Endothelial cell of umbilical vein (primary cell): Measurements from ENCODE around the gene CYP3A5. TPM values are rescaled to one million over a fixed set of nuclear protein-coding genes. Genes with fewer than 3 reads are reported as not detected.

Source experiments
- BruUV-seq: library from RNA; stranded (reverse); fragments of 400-500 nt; replicated peaks from 2 replicates; lab custom pipeline; 2021; lab: Mats Ljungman, UMichigan
- CTCF ChIA-PET: fragments of 300-600, 350-600 bp; sonication (Branson Sonifier 250); formaldehyde crosslinking; loops from one replicate; lab custom pipeline; 2021; ENCODE audit warnings: antibody characterized with exemption, inconsistent platforms; lab: Charles Lee
- POLR2A ChIA-PET: fragments of 300-600, 350-600 bp; sonication (Branson Sonifier 250); formaldehyde crosslinking; loops from one replicate; lab custom pipeline; 2021; ENCODE audit warnings: antibody characterized with exemption, inconsistent platforms; lab: Charles Lee
- DNase-seq: peaks from one replicate; pipeline ENCODE4 v3.0.0-alpha.2; 2011; ENCODE audit warnings: low read depth, low spot score
- FAIRE-seq: peaks from 2 replicates; lab custom pipeline; 2011; peaks lifted over from hg19 to GRCh38; lab: Jason Lieb, UNC
- H2AFZ ChIP-seq: 2 replicates; pipeline ENCODE4 v1.6.0; 2012; ENCODE audit warnings: low read depth, low read length, control low read depth, inconsistent platforms
- H3K27ac ChIP-seq: 2 replicates; pipeline ENCODE4 v1.5.1; 2011; ENCODE audit warnings: low read depth, mild to moderate bottlenecking, control low read depth, low read length, moderate library complexity; ENCODE audit not compliant: insufficient read depth
- H3K27me3 ChIP-seq, 2 experiments: 2 replicates each; pipeline versions ENCODE4 v1.6.0 to v1.6.1; 2011; ENCODE audit warnings: low read length in 2 of 2, mixed read lengths in 1 of 2; ENCODE audit not compliant: control insufficient read depth in 2 of 2, insufficient read depth in 2 of 2
- H3K36me3 ChIP-seq, 2 experiments: 2 replicates in 1 of 2; 3 replicates in 1 of 2; pipeline ENCODE4 v1.5.1; 2011; ENCODE audit warnings: low read length in 2 of 2, mild to moderate bottlenecking in 1 of 2, moderate library complexity in 1 of 2; ENCODE audit not compliant: control insufficient read depth in 2 of 2, insufficient read depth in 2 of 2; ENCODE audit errors: extremely low read depth in 1 of 2
- H3K4me1 ChIP-seq: 3 replicates; pipeline ENCODE4 v1.5.1; 2011; ENCODE audit warnings: mild to moderate bottlenecking, low read length; ENCODE audit not compliant: control insufficient read depth, insufficient read depth; ENCODE audit errors: extremely low read depth
- H3K4me2 ChIP-seq: 2 replicates; pipeline ENCODE4 v1.6.1; 2011; ENCODE audit warnings: low read length, control low read depth, mixed read lengths; ENCODE audit not compliant: insufficient read depth
- H3K4me3 ChIP-seq, 3 experiments: fragments of 200-600 bp in 1 of 3; sonication (generic), shearing (Covaris generic) in 1 of 3; replicated peaks in 1 of 3; 2 replicates each; pipeline ENCODE4 v1.5.1; 2011 to 2016; ENCODE audit warnings: control low read depth in 3 of 3, low read length in 3 of 3, mild to moderate bottlenecking in 2 of 3, inconsistent platforms in 1 of 3, low read depth in 1 of 3, moderate library complexity in 1 of 3; ENCODE audit not compliant: insufficient read depth in 1 of 3
- H3K79me2 ChIP-seq: 2 replicates; pipeline ENCODE4 v1.6.0; 2012; ENCODE audit warnings: low read length, inconsistent platforms; ENCODE audit not compliant: control insufficient read depth, insufficient read depth
- H3K9ac ChIP-seq: replicated peaks from 2 replicates; pipeline ENCODE3; 2011; ENCODE audit warnings: low read length, control low read depth; ENCODE audit not compliant: insufficient read depth; ENCODE audit errors: extremely low read depth
- H3K9me1 ChIP-seq: replicated peaks from 3 replicates; pipeline ENCODE4 v1.6.0; 2011; ENCODE audit warnings: mild to moderate bottlenecking, low read length; ENCODE audit not compliant: control insufficient read depth, insufficient read depth; ENCODE audit errors: extremely low read depth
- H3K9me3 ChIP-seq: replicated peaks from 2 replicates; pipeline ENCODE4 v1.5.1; 2012; ENCODE audit warnings: low read length, inconsistent platforms; ENCODE audit not compliant: control insufficient read depth, insufficient read depth
- H4K20me1 ChIP-seq: replicated peaks from 2 replicates; pipeline ENCODE3; 2011; ENCODE audit warnings: mild to moderate bottlenecking, low read length; ENCODE audit not compliant: control insufficient read depth, insufficient read depth; ENCODE audit errors: extremely low read depth
- EZH2 ChIP-seq: IDR thresholded peaks from 2 replicates; pipeline ENCODE4 v1.6.1; 2012; ENCODE audit warnings: borderline replicate concordance, low read depth, mild to moderate bottlenecking, moderate library complexity, low read length, inconsistent platforms; ENCODE audit not compliant: severe bottlenecking
- FOS ChIP-seq: IDR thresholded peaks from 2 replicates; pipeline ENCODE4 v1.6.1; 2011; ENCODE audit warnings: mild to moderate bottlenecking, low read length, moderate library complexity, borderline replicate concordance; ENCODE audit not compliant: insufficient read depth
- GATA2 ChIP-seq: IDR thresholded peaks from 2 replicates; pipeline ENCODE4 v1.7.0; 2011; ENCODE audit warnings: low read depth, mild to moderate bottlenecking, moderate library complexity, mixed read lengths, low read length; ENCODE audit not compliant: insufficient read length, insufficient read depth
- MYC ChIP-seq: IDR thresholded peaks from one replicate; pipeline ENCODE4 v1.6.1; 2011; ENCODE audit warnings: mild to moderate bottlenecking, low read depth, low read length
- POLR2A ChIP-seq: IDR thresholded peaks from 2 replicates; pipeline ENCODE4 v1.6.1; 2012; ENCODE audit warnings: low read depth, mild to moderate bottlenecking, control low read depth, low read length
- POLR2AphosphoS5 ChIP-seq: IDR thresholded peaks from 2 replicates; pipeline ENCODE4 v1.6.1; 2012; ENCODE audit warnings: low read depth, mild to moderate bottlenecking, control low read depth, low read length, moderate library complexity; ENCODE audit not compliant: insufficient read depth
- dilution Hi-C: fragments of 300-500 bp; cut with MboI; formaldehyde crosslinking; loops from one replicate; pipeline ENCODE4 v1.15.0; 2019; ENCODE audit warnings: low sequenced_read_pairs; ENCODE audit not compliant: extremely low pct_ligation_motif_present
- intact Hi-C: fragments of 100-400 bp; cut with micrococcal nuclease; formaldehyde crosslinking; loops from one replicate; pipeline ENCODE4 v1.10.0; 2022
- polyA plus RNA-seq, 4 experiments: library from polyadenylated mRNA; depleted of rRNA in 3 of 4; stranded (reverse) in 3 of 4; unstranded in 1 of 4; fragments of >200 nt; gene quantifications; 2 replicates each; pipeline versions ENCODE4 v1.2.1 to v1.2.3, GENCODE V29; 2011 to 2012; ENCODE audit warnings: missing spikeins in 1 of 4
- total RNA-seq: library from RNA; stranded (reverse); gene quantifications from 2 replicates; pipeline ENCODE4 v1.2.3, GENCODE V29; 2021
- TF ChIP-seq, protein P1 (sequence below): IDR thresholded peaks from 2 replicates; pipeline ENCODE4 v1.6.1; 2011; ENCODE audit not compliant: insufficient read depth, insufficient read length
- TF ChIP-seq, protein P2 (sequence below), 2 donors: IDR thresholded peaks; 1 replicate in 1 of 2; 2 replicates in 1 of 2; pipeline ENCODE4 v1.5.1; 2011; ENCODE audit warnings: low read length in 2 of 2, mild to moderate bottlenecking in 2 of 2, moderate library complexity in 2 of 2, control low read depth in 1 of 2, inconsistent platforms in 1 of 2, low read depth in 1 of 2; ENCODE audit not compliant: insufficient read depth in 1 of 2; ENCODE audit errors: extremely low read depth in 1 of 2

CYP3A5 gene
- total and polyA plus RNA-seq, 2 donors (not counting 3 experiments of a cell fraction or from before 2014, with no cell fraction given) = not detected

DNA sequence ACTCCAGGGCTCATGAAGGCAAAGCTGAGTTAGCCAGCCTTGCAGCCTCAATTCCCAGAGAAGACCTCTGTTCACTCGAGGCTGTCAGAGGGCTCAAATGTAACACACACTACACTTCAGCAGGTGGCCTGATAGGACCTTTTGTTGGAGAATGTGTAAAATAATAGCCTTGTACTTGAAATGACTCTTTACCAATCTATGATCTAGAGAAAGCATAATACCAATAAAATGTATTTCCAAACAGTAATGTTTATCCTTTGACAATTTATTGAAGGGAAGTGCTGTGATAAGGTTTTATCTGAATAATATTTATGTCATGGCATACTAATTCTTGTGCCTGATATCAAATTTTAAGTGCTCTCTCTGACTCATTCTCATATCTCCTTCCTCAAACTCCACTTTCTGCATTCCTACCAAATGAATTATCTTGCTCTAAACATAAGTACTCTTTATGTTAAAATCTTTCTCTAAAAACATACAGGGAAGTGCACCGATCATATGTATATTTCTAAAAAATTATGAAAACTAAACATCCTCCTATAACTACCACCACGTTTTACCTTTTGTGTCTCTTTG lies 34.3 kb upstream of the CYP3A5 start:
- dilution Hi-C loops (no loop called here), intact Hi-C loops (no loop called here)
- POLR2A ChIA-PET = no interaction called here
- DNase-seq (peak; percentile 3), FAIRE-seq (no peak)
- Histone ChIP-seq H4K20me1 (no peaks in the 10 kb centered on the region), H3K4me2 (no peak overlapping the region), H3K36me3 (no peaks in the 10 kb centered on the region), H2AFZ (no peak overlapping the region), H3K79me2 (no peaks in the 10 kb centered on the region), H3K9me1 (no peaks in the 10 kb centered on the region), H3K9ac (no peak overlapping the region), H3K27ac (no peak overlapping the region), H3K4me1 (no peaks in the 10 kb centered on the region), H3K9me3 (no peaks in the 10 kb centered on the region), H3K27me3 (peaks cover 0 to 8% of the 10 kb centered on the region in 2 experiments), H3K4me3 (no peak overlapping the region)
- TF ChIP-seq GATA2 = peak; percentile 15
- TF ChIP-seq, protein P1, sequence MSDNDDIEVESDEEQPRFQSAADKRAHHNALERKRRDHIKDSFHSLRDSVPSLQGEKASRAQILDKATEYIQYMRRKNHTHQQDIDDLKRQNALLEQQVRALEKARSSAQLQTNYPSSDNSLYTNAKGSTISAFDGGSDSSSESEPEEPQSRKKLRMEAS = no peak
- TF ChIP-seq POLR2A = no peak
- TF ChIP-seq, protein P2, sequence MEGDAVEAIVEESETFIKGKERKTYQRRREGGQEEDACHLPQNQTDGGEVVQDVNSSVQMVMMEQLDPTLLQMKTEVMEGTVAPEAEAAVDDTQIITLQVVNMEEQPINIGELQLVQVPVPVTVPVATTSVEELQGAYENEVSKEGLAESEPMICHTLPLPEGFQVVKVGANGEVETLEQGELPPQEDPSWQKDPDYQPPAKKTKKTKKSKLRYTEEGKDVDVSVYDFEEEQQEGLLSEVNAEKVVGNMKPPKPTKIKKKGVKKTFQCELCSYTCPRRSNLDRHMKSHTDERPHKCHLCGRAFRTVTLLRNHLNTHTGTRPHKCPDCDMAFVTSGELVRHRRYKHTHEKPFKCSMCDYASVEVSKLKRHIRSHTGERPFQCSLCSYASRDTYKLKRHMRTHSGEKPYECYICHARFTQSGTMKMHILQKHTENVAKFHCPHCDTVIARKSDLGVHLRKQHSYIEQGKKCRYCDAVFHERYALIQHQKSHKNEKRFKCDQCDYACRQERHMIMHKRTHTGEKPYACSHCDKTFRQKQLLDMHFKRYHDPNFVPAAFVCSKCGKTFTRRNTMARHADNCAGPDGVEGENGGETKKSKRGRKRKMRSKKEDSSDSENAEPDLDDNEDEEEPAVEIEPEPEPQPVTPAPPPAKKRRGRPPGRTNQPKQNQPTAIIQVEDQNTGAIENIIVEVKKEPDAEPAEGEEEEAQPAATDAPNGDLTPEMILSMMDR (IDR thresholded peaks at IDR 0.05; ENCODE audit: extremely low read depth in 1 of 2, insufficient read depth in 1 of 2, low read depth in 1 of 2, low read length in 2 of 2) = no peak
- no peak for TF ChIP-seq POLR2AphosphoS5
- no peak for TF ChIP-seq FOS
- TF ChIP-seq MYC = no peak
- no peak for TF ChIP-seq EZH2
- BruUV-seq = no TSS peak
- CTCF ChIA-PET = no interaction called here
